Measurements from ENCODE around the gene GASK1A.

DNA sequence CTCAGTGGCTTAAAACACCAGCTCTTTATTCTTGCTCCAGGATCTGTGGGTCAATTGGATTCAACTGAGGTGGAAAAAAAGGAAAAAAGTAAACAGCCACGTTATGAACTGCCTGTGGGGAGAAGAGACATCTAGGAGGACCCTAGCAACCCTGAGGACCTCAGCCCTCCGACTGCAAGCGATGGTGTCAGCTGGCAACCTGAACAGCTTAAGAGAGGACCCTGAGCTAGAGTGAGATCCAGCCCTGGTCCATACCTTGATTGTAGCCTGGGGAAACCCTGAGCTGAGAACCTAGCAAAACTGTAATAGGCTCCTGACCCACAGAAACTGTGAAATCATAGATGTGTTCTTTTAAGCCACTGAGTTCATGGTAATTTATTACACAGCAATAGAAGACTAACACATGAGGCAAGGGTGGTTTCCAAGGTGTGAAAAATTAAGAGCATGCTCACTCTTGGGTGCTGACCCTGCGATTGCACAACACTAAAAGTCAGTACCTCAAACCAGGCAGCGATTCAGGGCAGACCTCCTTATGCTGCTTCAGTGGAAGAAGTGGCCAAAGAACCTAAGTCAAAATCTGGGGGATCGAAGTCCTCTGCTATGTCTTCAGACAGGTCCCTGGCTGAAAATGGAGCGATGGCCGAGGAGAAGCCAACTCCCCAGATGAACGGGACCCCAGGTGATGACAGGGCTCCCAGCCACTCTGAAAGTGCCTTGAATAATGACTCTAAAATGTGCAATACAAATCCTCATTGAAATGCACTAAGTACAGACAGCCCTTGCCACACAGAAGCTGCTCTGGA is 57.7 kb downstream of the GASK1A start:
- TF ChIP-seq, protein P1, sequence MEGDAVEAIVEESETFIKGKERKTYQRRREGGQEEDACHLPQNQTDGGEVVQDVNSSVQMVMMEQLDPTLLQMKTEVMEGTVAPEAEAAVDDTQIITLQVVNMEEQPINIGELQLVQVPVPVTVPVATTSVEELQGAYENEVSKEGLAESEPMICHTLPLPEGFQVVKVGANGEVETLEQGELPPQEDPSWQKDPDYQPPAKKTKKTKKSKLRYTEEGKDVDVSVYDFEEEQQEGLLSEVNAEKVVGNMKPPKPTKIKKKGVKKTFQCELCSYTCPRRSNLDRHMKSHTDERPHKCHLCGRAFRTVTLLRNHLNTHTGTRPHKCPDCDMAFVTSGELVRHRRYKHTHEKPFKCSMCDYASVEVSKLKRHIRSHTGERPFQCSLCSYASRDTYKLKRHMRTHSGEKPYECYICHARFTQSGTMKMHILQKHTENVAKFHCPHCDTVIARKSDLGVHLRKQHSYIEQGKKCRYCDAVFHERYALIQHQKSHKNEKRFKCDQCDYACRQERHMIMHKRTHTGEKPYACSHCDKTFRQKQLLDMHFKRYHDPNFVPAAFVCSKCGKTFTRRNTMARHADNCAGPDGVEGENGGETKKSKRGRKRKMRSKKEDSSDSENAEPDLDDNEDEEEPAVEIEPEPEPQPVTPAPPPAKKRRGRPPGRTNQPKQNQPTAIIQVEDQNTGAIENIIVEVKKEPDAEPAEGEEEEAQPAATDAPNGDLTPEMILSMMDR (conservative IDR thresholded peaks at IDR 0.05 in 1 of 2, IDR thresholded peaks at IDR 0.05 in 1 of 2; ENCODE audit: extremely low read depth in 1 of 2, insufficient read depth in 1 of 2, low read depth in 1 of 2, low read length in 2 of 2), result no peak
- TF ChIP-seq EZH2 (IDR thresholded peaks at IDR 0.05; ENCODE audit: borderline replicate concordance, low read length), result no peak

Measured in mammary epithelial cell (primary cell).